Renal cortex interstitium (tissue), 11 donors: ENCODE measurements around the gene GUK1. TPM values are rescaled to one million over a fixed set of nuclear protein-coding genes. Genes with fewer than 3 reads are reported as not detected.
"Not testable (repeated sequence)": the region's sequence is repeated elsewhere in the genome, so short reads cannot be mapped to it uniquely, and the experiment has no call there.

ENCODE experiments used
- DNase-seq, 11 donors: peaks; one replicate each; pipeline ENCODE4 v3.0.0-alpha.2; 2013; ENCODE audit warnings: low read depth in 9 of 11, low spot score in 4 of 11; ENCODE audit errors: extremely low read depth in 1 of 11
- polyA plus RNA-seq, 3 donors: library from polyadenylated mRNA; unstranded; fragments of 120-200 nt; gene quantifications; one replicate each; pipeline ENCODE4 v1.2.1, GENCODE V29; 2013; ENCODE audit not compliant: insufficient read length in 3 of 3

Gene GUK1
- polyA plus RNA-seq, 3 donors, result 94.9 to 186 (median 154) TPM

DNA sequence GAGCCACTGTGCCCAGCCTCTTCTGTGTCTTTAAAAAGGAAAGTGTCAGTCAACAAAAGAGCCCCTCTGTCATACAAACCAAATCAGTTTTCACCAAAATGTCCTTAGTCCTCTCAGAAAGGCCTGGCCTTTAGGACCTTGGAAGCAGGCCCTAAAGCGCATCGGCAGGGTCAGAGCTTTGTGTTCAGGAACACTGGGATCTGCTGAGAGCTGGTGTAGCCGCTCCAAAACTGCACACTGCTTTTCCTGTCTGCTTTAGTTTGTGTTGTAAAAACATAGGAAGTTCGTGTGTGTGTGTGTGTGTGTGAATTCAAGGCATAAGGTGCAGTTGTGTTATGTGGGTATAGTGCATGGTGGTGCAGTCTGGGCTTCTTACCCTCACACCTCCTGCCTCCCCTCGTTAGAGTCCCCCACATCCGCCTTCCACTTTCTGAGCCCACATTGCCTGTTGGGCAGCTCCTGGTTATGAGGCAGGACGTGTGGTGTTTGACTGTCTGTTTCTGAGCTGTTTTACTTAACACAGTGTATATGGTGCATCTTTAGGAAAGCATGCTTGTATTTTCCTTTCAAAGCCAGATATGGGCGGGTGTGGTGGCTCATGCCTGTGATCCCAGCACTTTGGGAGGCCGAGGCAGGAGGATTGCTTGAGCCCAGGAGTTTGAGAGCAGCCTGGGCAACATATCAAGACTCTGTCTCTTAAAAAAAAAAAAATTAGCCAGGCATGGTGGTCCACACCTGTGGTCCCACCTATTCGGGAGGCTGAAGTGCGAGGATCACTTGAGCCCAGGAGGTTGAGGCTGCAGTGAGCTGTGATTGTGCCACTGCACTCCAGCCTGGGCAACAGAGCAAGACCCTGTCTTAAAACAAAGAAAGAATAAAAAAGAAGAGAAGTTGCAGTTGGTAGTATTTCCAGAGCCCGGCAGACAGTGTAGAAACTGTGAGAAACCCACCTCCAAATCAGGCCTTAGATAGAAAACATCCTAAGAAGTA lies 37.9 kb downstream of the GUK1 start:
- DNase-seq, result no peak

DNA sequence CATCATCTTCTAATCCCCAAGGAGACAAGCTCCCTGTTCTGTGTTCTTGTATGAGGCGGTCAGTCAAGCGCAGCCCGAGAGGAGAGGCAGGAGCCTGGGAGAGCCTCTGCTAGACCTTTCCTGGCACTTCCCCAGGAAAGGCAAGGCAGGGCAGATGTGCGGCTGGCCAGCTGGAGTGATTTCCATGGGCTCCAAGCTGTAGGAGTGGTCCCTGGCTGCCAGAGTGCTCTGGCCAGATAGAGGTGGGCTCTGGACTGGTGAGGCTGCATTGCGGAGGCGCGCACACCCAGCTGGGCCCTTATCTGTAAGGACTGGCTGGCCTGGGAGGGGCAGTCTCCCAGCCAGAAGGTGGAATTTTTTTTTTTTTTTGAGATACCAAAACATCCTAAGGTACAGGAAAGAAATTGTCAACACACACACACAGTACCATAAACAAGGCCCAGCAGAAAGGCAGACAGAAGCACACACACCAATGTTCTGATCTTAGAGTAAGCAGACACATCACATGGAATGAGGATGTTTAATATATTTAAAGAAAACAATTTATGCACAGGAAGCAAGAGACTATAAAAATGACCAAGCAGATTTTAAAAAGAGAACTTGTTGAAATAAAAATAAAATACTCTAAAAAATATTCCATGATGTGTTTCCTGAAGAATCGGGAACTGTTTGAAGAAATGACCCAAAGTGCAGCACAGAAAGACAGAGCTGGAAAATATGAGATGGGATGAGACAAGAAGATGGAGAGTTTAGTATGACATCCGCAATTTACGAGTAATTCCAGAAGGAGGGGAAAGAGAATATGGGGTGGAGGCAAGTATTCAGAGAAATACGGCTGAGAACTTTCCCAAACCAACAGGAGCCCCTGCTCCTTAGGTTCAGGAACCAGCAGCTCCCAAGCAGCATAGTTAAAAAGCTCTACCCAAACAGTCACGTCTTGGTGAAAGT lies 38.9 kb downstream of the GUK1 start:
- no peak for DNase-seq

DNA sequence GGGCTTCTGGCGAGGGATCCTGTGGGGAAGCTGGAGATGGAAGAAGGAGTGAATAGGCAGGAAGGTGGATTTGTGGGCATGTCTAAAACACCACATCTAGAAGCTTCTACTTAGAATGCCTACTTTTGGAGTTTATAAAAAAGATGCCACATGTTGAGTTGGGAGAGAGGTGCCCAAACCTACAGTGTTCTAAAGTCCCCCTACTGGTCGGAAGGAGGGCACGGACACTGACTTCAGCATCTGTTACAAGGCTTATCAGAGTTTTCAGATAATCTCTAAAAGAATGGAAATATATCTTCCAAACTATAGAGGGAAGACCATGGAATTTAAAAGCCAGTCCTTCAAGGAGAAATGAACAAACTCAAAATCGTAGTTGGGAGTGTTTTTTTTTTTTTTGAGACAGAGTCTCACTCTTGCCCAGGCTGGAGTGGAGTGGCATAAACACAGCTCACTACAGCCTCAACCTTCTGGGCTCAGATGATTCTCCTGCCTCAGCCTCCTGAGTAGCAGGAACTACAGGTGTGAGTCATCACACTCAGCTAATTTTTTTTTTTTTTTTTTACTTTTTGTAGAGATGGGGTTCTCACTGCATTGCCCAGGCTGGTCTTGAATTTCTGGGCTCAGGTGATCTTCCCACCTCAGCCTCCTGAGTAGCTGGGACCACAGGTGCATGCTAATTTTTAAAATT lies 40.3 kb downstream of the GUK1 start:
- DNase-seq, result no peak

DNA sequence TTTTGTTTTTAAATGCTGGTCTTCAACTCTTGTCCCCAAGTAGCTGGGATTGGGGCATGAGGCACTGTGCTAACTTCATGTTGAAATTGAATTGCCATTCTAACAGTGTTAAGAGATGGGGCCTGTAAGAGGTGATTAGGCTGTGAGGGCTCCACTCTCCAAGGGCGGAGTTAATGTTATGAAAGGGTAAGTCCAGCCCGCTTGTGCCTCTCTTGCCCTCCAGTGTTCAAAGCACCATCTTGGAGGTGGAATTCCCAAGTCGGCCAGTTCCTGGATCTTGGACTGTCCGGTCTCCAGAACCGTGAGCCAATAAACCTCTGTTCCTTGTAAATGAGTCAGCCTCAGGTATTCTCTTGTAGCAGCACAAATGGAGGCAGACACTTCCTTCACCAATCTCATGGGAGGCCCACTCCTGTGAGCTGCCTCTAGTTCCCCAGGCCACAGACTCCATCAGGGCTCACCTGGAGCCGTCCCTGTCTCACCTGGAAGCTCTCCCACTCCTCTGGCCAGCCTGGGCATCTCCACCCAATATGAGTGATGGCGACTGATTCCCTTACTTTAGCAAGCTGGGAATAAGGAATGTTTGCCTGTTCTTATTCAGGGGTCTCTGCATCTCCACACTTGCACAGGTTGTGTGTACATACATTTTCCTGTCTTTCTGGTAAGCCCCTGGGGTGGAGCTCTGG lies 41.0 kb downstream of the GUK1 start:
- no peak for DNase-seq

DNA sequence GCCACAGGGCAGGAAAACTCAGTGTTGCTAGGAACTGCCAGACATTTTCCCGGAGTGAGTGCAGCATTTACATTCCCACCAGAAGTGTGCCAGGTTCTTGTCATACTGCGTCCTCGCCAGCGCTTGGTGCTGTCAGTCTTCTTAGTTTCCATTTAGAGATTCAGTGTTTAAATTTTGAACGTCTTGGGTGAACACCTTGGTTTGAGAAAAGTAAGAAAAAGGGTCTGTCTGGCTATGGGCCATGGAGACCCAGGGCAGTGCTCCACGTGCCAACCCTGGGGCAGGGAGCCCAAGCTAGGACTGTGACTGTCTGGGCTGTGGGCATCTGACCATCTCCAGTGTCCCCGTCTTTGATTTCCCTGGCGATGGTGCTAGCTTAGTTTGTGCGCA lies 41.6 kb downstream of the GUK1 start:
- DNase-seq, result no peak

DNA sequence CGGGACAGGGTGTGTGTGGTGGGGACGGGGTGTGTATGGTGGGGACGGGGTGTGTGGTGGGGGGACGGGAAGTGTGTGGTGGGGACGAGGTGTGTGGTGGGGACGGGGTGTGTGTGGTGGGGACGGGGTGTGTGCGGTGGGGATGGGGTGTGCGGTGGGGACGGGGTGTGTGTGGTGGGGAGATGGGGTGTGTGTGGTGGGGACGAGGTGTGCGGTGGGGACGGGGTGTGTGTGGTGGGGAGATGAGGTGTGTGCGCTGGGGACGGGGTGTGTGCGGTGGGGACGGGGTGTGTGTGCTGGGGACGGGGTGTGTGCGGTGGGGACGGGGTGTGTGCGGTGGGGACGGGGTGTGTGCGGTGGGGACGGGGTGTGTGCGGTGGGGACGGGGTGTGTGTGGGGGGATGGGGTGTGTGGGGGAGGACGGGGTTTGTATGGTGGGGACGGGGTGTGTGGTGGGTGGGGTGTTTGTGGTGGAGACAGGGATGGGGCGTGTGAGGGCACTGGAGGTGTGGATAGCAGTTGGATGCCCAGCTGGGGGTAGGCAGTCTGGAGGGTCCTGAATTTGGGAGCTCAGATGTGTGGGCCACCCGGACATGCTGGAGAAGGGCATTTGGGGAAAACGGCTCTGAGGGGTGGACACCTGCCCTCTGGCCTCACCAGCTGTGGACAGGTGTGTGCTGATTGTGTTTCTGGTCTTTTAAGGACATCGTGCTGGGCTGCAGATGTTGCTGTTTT lies 42.4 kb downstream of the GUK1 start:
- no peak for DNase-seq

DNA sequence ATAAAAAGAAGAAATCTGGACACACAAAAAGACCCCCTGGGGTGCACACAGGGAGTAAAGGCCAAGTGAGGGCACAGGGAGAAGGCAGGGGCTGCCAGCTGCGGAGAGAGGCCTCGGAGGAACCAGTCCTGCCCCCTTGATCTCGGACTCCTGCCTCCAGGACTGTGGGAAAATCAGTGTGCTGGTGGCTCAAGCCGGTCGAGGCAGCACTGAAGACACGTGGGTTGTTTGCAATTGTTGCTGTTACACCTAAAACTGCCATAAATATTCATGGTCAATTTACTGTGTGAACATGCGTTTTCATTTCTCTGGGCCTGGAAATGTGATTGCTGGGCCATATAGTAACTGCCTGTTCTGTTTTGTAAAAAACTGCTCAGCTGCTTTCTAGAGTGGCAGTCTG lies 44.1 kb downstream of the GUK1 start:
- DNase-seq, result no peak

DNA sequence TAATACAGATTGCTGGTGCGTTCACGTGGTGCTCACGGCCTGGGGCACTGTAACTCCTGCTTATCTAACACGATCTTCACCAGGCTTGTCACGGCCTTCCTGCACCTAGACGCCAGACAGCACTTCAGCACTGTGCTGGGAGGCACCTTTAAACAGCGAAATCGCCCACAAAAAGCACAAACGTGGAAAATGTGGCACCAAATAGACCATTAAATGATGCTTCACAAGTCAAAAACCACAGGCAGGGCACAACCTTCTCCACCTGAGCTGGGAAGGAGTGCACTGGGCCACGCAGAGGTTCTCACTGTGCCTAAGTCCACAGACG lies 45.5 kb downstream of the GUK1 start:
- DNase-seq, result no peak

DNA sequence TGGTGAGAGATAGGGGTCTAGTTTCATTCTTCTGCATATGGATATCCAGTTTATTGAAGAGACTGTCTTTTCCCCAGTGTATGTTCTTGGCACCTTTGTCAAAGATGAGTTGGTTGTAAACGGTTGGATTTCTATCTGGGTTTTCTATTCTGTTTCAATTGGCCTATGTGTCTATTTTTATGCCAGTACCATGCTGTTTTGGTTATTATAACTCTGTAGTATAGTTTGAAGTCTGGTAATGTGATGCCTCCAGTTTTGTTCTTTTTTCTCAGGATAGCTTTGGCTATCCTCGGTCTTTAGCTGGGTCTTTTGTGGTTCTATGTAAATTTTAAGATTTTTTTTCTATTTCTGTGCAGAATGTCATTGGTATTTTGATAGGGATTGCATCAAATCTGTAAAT lies 48.2 kb downstream of the GUK1 start:
- DNase-seq, result not testable (repeated sequence)

DNA sequence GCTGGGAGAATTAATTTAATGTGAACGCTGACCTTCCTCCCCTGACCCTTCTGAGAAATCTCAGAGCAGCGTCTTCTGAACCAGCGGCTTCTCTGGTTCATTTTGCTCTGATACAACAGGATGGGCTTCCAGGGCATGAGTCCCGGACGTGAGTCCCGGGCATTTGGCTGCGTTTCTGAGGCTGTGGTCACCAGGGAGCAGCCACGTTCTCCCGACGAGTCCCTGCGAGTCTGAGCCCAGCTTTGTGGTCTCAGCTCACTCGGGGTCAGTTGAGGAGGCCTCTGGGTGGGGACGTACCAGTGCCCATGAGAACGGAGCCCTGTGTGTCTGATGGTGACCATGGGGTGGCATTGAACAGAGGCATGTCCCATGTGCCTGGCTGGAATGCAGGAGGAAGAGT lies 50.1 kb downstream of the GUK1 start:
- DNase-seq, result no peak

DNA sequence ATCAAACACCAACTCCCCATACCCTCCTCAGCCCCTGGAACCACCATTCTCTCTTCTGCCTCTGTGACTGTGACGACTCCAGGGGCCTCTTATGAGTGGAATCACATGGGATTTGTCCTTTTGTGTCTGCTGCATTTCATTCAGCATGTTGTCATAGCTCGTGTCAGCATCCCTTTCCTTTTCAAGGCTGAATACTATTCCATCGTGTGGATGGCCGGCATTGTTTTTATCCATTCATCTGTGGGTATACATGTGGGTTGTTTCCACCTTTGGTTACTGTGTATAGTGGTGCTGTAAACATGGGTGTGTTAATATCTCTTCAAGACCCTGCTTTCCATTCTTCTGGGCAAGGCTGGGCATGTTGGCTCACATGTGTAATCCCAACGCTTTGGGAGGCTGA lies 50.7 kb downstream of the GUK1 start:
- DNase-seq, result no peak

DNA sequence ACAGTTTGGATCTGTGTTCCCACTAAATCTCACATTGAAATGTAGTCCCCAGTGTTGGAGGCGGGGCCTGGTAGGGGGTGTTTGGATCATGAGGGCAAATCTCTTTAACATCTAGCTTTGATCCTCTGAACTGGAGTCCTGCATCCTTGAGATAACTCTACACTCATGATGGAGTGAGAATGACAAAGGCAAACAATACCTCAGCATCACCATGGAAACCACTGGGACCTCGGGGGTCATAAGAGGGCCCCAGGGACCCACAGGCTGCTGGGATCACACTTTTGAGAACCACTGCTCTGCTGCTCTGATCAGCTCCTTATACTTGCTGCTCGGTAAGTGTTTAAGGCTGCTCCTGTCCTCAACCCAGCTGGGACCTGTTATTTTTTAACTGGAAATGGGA lies 54.4 kb downstream of the GUK1 start:
- DNase-seq, result no peak

DNA sequence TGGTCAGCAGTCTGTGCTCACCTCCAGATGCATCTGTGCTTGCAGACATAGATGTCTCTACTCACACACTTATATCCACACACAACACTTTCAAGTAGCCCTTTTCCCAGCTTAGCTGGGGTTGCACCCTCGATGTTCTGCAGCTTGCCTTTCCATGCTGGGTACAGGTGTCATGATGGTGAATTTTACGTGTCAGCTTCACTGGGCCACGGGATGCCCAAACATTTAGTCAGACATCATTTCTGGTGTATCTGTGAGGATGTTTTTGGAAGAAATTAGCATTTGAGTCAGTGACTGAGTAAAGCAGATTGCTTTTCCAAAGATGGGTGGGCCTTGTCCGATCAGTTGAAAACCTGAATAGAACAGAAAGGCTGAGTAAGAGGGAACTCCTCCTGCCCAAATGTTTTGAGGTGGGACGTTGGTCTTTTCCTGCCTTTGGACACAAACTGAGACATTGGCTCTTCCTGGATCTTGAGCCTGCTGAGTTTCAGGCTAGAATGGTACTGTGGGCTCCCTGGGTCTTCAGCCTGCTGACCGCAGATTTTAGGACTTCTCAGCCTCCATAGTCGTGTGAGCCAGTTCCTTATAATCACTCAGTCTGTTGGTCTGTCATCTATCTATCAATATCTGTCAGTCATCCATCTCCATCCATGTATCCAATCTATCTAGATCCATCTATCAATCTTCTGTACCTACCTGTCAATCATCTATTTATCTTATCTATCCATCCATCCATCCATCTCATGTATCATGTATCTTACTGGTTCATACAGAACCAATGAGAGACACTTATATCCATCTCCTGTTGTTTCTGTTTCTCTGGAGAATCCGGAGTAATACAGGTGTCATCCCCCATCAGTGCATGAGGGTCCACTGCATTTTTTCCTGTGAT lies 55.1 kb downstream of the GUK1 start:
- no peak for DNase-seq

DNA sequence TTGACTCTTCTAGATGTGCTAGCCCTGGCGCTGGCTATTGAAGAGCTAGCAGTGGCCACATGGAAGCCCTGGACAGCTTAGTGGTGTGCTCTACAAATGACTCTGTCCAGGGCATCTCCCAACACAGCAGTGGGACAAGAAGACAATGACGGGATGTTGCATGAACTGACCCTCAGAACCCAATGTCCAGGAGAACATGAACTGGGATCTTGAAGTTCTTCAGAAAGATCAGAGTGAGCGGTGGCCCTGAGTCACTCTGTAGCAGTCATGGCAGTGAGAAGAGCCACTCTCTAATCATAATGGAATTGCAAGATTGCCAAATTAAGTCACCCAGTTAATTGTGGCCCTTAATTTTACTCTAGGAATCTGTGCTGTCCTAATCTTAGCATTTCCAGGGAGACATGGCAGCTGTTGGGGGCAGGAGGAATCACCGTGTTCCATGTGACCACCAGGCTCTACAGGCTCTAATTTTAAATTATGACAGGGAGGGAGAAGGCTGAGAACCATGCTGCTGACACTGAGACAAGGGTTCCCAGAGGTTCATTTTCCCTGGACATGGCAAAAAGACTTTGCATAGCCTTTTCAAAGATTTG lies 57.6 kb downstream of the GUK1 start:
- no peak for DNase-seq
